Measurements from ENCODE around the gene GGA2. TPM values are rescaled to one million over a fixed set of nuclear protein-coding genes. Genes with fewer than 3 reads are reported as not detected.

GGA2 gene
- total RNA-seq, 1 donor from 2014 or later: 180 TPM

- Histone ChIP-seq H4K20me1 (ENCODE audit: low read depth) (no peaks in the 10 kb centered on the region), H3K79me2 (ENCODE audit: low read depth) (no peaks in the 10 kb centered on the region), H3K4me1 (no peaks in the 10 kb centered on the region), H2AFZ (replicated peaks) (no peak overlapping the region), H3F3A (ENCODE audit: low read depth) (peaks cover 7% of the 10 kb centered on the region), H3K27me3 (no peaks in the 10 kb centered on the region), H3K36me3 (no peaks in the 10 kb centered on the region), H3K9ac (no peak overlapping the region), H3K27ac (no peak overlapping the region), H3K9me3 (ENCODE audit: low read depth) (no peaks in the 10 kb centered on the region), H3K4me2 (no peak overlapping the region), H3K4me3 (no peak overlapping the region)
- Mint-ChIP-seq H3K4me3 (no peak overlapping the region), H3K4me1 (no peaks in the 10 kb centered on the region), H3K36me3 (peaks cover 21% of the 10 kb centered on the region), H3K27ac (no peak overlapping the region), H3K9me3 (no peaks in the 10 kb centered on the region), H3K27me3 (ENCODE audit: insufficient read depth, low read depth) (peaks cover 2% of the 10 kb centered on the region)
- no peak for DNase-seq (ENCODE audit: low spot score)
- TF ChIP-seq EZH2 (IDR thresholded peaks at IDR 0.05): no peak
- no peak for TF ChIP-seq EZH2phosphoT487 (IDR thresholded peaks at IDR 0.05)
- TF ChIP-seq CTCF (IDR thresholded peaks at IDR 0.05): no peak
Measured at GRCh38 chr16:23416816-23417215, 93.5 kb downstream of the GGA2 start.

- DNase-seq (ENCODE audit: low spot score): no peak
- Mint-ChIP-seq H3K4me1 (peaks cover 8% of the 10 kb centered on the region), H3K27ac (no peak overlapping the region), H3K4me3 (no peak overlapping the region), H3K27me3 (ENCODE audit: insufficient read depth, low read depth) (no peaks in the 10 kb centered on the region), H3K9me3 (no peaks in the 10 kb centered on the region), H3K36me3 (peaks cover 21% of the 10 kb centered on the region)
- H3K79me2 ChIP-seq (ENCODE audit: low read depth): no peaks in the 10 kb centered on the region
- TF ChIP-seq CTCF (IDR thresholded peaks at IDR 0.05): no peak
- no peak for TF ChIP-seq EZH2 (IDR thresholded peaks at IDR 0.05)
- no peak for TF ChIP-seq EZH2phosphoT487 (IDR thresholded peaks at IDR 0.05)
- H3K36me3 ChIP-seq: no peaks in the 10 kb centered on the region
- no peak overlapping the region for H2AFZ ChIP-seq (replicated peaks)
- no peak overlapping the region for H3K27ac ChIP-seq
- H3K4me3 ChIP-seq: no peak overlapping the region
- no peak overlapping the region for H3K9ac ChIP-seq
- no peaks in the 10 kb centered on the region for H3K9me3 ChIP-seq (ENCODE audit: low read depth)
- H3K4me2 ChIP-seq: no peak overlapping the region
- H3K4me1 ChIP-seq: no peaks in the 10 kb centered on the region
- H3K27me3 ChIP-seq: no peaks in the 10 kb centered on the region
- peaks cover 4% of the 10 kb centered on the region for H3F3A ChIP-seq (ENCODE audit: low read depth)
- no peaks in the 10 kb centered on the region for H4K20me1 ChIP-seq (ENCODE audit: low read depth)
Measured at GRCh38 chr16:23414731-23415130, 95.6 kb downstream of the GGA2 start.

Small RNA genes within 50 kb of the gene (small RNA-seq; reads per million reads assigned to genes)
- not detected for gene RF00072

Other genes starting within 250 kb of the GGA2 start
- gene SCNN1B, start 208.2 kb downstream of the GGA2 start, total RNA-seq (ENCODE audit: low replicate concordance): not detected in 2 replicates
- gene COG7, start 57.3 kb downstream of the GGA2 start, total RNA-seq (ENCODE audit: low replicate concordance): 19.1 and 21.6 TPM in 2 replicates
- 19.7 and 38.9 TPM in 2 replicates for gene EARS2, start 46.9 kb upstream of the GGA2 start, total RNA-seq (ENCODE audit: low replicate concordance)
- 64.9 and 138 TPM in 2 replicates for gene UBFD1, start 47.2 kb upstream of the GGA2 start, total RNA-seq (ENCODE audit: low replicate concordance)
- 122 and 131 TPM in 2 replicates for gene NDUFAB1, start 85.8 kb upstream of the GGA2 start, total RNA-seq (ENCODE audit: low replicate concordance)
- 11.4 and 23.3 TPM in 2 replicates for gene PALB2, start 130.8 kb upstream of the GGA2 start, total RNA-seq (ENCODE audit: low replicate concordance)
- gene DCTN5, start 131.0 kb upstream of the GGA2 start, total RNA-seq (ENCODE audit: low replicate concordance): 35.7 and 40.3 TPM in 2 replicates
- 93.5 and 105 TPM in 2 replicates for gene PLK1, start 168.4 kb upstream of the GGA2 start, total RNA-seq (ENCODE audit: low replicate concordance)
- 1.8 and 3.8 TPM in 2 replicates for gene ERN2, start 202.7 kb upstream of the GGA2 start, total RNA-seq (ENCODE audit: low replicate concordance)
- 0.13 and 0.46 TPM in 2 replicates for gene CHP2, start 244.5 kb upstream of the GGA2 start, total RNA-seq (ENCODE audit: low replicate concordance)